ENCODE measurements around the gene VSTM4.

VSTM4 gene

DNA sequence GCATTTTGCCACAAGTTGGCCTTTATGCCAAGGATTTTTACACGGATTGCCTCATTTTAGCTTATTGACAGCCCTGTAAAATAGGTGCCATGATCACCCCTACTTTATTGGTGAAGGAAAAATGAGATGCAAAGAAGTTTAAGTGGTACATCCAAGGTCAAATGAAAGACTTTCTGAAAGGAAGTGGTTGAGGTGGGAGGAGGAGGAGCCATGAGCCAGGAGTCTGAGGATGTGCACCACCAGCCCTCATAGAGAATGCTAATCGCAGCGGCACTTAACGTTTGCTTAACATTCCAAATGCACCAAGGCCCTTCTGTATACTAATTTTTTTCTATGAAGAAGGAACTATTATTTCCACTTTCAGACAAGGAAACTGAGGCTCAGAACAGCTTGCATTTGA lies 144.7 kb downstream of the VSTM4 start:
- Histone ChIP-seq H3K9me3 (ENCODE audit: control insufficient read depth, low read length) (no peaks in the 10 kb centered on the region), H2BK120ac (ENCODE audit: low read depth, low read length) (no peak overlapping the region), H2AK5ac (ENCODE audit: low read length, severe bottlenecking) (no peak overlapping the region), H3K4me1 (ENCODE audit: control insufficient read depth, insufficient read depth, low read depth, low read length) (no peaks in the 10 kb centered on the region), H3K23ac (ENCODE audit: low read length in 2 of 2) (no peak overlapping the region), H4K91ac (ENCODE audit: low read length) (no peak overlapping the region), H3K4ac (ENCODE audit: low read depth in 1 of 2, low read length in 2 of 2) (no peak overlapping the region), H3K27ac (ENCODE audit: low read length, poor library complexity, severe bottlenecking) (no peak overlapping the region), H3K4me2 (ENCODE audit: low read length, poor library complexity, severe bottlenecking) (no peak overlapping the region), H3K9ac (ENCODE audit: low read length) (no peak overlapping the region), H3K79me1 (replicated peaks; ENCODE audit: low read length, poor library complexity, severe bottlenecking) (no peaks in the 10 kb centered on the region), H3K14ac (ENCODE audit: low read length in 2 of 2) (no peak overlapping the region), H3K36me3 (ENCODE audit: control insufficient read depth in 1 of 2, insufficient read depth in 2 of 2, low read depth in 1 of 2, low read length in 2 of 2) (no peaks in the 10 kb centered on the region), H2BK15ac (ENCODE audit: low read depth, poor library complexity, severe bottlenecking) (no peak overlapping the region), H3K4me3 (ENCODE audit: insufficient read depth in 1 of 2, low read depth in 1 of 2, low read length in 2 of 2) (no peak overlapping the region), H2BK12ac (ENCODE audit: low read length in 2 of 2) (no peak overlapping the region), H2BK5ac (ENCODE audit: low read depth, low read length, poor library complexity, severe bottlenecking) (no peak overlapping the region), H3K18ac (ENCODE audit: low read depth in 1 of 2, low read length in 2 of 2) (no peak overlapping the region), H4K8ac (ENCODE audit: low read length) (no peak overlapping the region), H2AFZ (ENCODE audit: low read depth, low read length) (no peak overlapping the region), H3K27me3 (ENCODE audit: control insufficient read depth in 1 of 2, insufficient read depth in 1 of 2, low read length in 2 of 2) (peaks cover 4 to 60% of the 10 kb centered on the region in 2 experiments)
- no peak for DNase-seq
- 94% methylated on average over 4 of the region's 4 CpGs for WGBS

GRCh38 chr10:48970046-48970445 lies 145.3 kb downstream of the VSTM4 start:
- Histone ChIP-seq H3K9me3 (ENCODE audit: control insufficient read depth, low read length) (no peaks in the 10 kb centered on the region), H3K36me3 (ENCODE audit: control insufficient read depth in 1 of 2, insufficient read depth in 2 of 2, low read depth in 1 of 2, low read length in 2 of 2) (no peaks in the 10 kb centered on the region)

GRCh38 chr10:48968036-48968435 lies 147.3 kb downstream of the VSTM4 start:
- H2BK15ac ChIP-seq (ENCODE audit: low read depth, poor library complexity, severe bottlenecking) = no peak overlapping the region
- no peak overlapping the region for H3K4ac ChIP-seq (ENCODE audit: low read depth in 1 of 2, low read length in 2 of 2)
- H3K4me2 ChIP-seq (ENCODE audit: low read length, poor library complexity, severe bottlenecking) = no peak overlapping the region
- no peak overlapping the region for H3K18ac ChIP-seq (ENCODE audit: low read depth in 1 of 2, low read length in 2 of 2)
- no peak overlapping the region for H3K9ac ChIP-seq (ENCODE audit: low read length)
- WGBS = 57% methylated on average over 3 of the region's 3 CpGs
- no peak overlapping the region for H2AK5ac ChIP-seq (ENCODE audit: low read length, severe bottlenecking)
- H3K14ac ChIP-seq (ENCODE audit: low read length in 2 of 2) = no peak overlapping the region
- H3K27ac ChIP-seq (ENCODE audit: low read length, poor library complexity, severe bottlenecking) = no peak overlapping the region
- no peak overlapping the region for H4K91ac ChIP-seq (ENCODE audit: low read length)
- H2BK12ac ChIP-seq (ENCODE audit: low read length in 2 of 2) = no peak overlapping the region
- H3K36me3 ChIP-seq (ENCODE audit: control insufficient read depth in 1 of 2, insufficient read depth in 2 of 2, low read depth in 1 of 2, low read length in 2 of 2) = no peaks in the 10 kb centered on the region
- no peak overlapping the region for H2AFZ ChIP-seq (ENCODE audit: low read depth, low read length)
- no peak for DNase-seq
- no peak overlapping the region for H3K23ac ChIP-seq (ENCODE audit: low read length in 2 of 2)
- no peak overlapping the region for H3K4me3 ChIP-seq (ENCODE audit: insufficient read depth in 1 of 2, low read depth in 1 of 2, low read length in 2 of 2)
- no peaks in the 10 kb centered on the region for H3K79me1 ChIP-seq (replicated peaks; ENCODE audit: low read length, poor library complexity, severe bottlenecking)
- peaks cover 4 to 68% of the 10 kb centered on the region in 2 experiments for H3K27me3 ChIP-seq (ENCODE audit: control insufficient read depth in 1 of 2, insufficient read depth in 1 of 2, low read length in 2 of 2)
- H2BK120ac ChIP-seq (ENCODE audit: low read depth, low read length) = no peak overlapping the region
- no peaks in the 10 kb centered on the region for H3K9me3 ChIP-seq (ENCODE audit: control insufficient read depth, low read length)
- no peaks in the 10 kb centered on the region for H3K4me1 ChIP-seq (ENCODE audit: control insufficient read depth, insufficient read depth, low read depth, low read length)
- no peak overlapping the region for H2BK5ac ChIP-seq (ENCODE audit: low read depth, low read length, poor library complexity, severe bottlenecking)
- no peak overlapping the region for H4K8ac ChIP-seq (ENCODE audit: low read length)

More at GRCh38 chr10:48970046-48970445, 145.3 kb downstream of the VSTM4 start:
- Histone ChIP-seq H3K4ac (ENCODE audit: low read depth in 1 of 2, low read length in 2 of 2) (no peak overlapping the region), H3K4me3 (ENCODE audit: insufficient read depth in 1 of 2, low read depth in 1 of 2, low read length in 2 of 2) (no peak overlapping the region), H3K14ac (ENCODE audit: low read length in 2 of 2) (no peak overlapping the region), H2BK12ac (ENCODE audit: low read length in 2 of 2) (no peak overlapping the region), H2AK5ac (ENCODE audit: low read length, severe bottlenecking) (no peak overlapping the region), H3K4me1 (ENCODE audit: control insufficient read depth, insufficient read depth, low read depth, low read length) (no peaks in the 10 kb centered on the region), H3K4me2 (ENCODE audit: low read length, poor library complexity, severe bottlenecking) (no peak overlapping the region), H2BK15ac (ENCODE audit: low read depth, poor library complexity, severe bottlenecking) (no peak overlapping the region), H2AFZ (ENCODE audit: low read depth, low read length) (no peak overlapping the region), H3K9ac (ENCODE audit: low read length) (no peak overlapping the region), H3K79me1 (replicated peaks; ENCODE audit: low read length, poor library complexity, severe bottlenecking) (no peaks in the 10 kb centered on the region), H2BK120ac (ENCODE audit: low read depth, low read length) (no peak overlapping the region), H4K8ac (ENCODE audit: low read length) (no peak overlapping the region), H2BK5ac (ENCODE audit: low read depth, low read length, poor library complexity, severe bottlenecking) (no peak overlapping the region), H3K27ac (ENCODE audit: low read length, poor library complexity, severe bottlenecking) (no peak overlapping the region), H4K91ac (ENCODE audit: low read length) (no peak overlapping the region), H3K23ac (ENCODE audit: low read length in 2 of 2) (no peak overlapping the region), H3K27me3 (ENCODE audit: control insufficient read depth in 1 of 2, insufficient read depth in 1 of 2, low read length in 2 of 2) (peaks cover 4 to 60% of the 10 kb centered on the region in 2 experiments), H3K18ac (ENCODE audit: low read depth in 1 of 2, low read length in 2 of 2) (no peak overlapping the region)
- 85% methylated on average over 13 of the region's 14 CpGs for WGBS
- no peak for DNase-seq

DNA sequence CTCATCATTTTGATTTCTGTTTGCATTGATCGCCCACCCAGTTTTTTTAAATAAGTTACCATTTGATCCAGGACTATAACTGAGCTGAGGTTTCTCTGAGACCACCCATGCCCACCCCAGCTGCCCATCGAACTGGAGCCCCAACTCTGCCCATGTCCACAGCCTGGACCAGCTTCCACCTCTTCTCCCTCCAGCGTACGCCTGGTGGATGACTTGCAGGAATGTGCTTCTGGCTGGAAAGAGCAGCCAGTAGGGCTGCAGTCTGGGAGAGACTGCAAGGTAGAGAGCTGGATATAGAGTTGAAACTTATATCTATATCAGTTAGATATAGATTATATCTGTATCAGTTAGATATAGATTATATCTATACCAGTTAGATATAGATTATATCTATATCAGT lies 149.9 kb downstream of the VSTM4 start:
- no peaks in the 10 kb centered on the region for H3K79me1 ChIP-seq (replicated peaks; ENCODE audit: low read length, poor library complexity, severe bottlenecking)
- H2BK120ac ChIP-seq (ENCODE audit: low read depth, low read length) = no peak overlapping the region
- no peak overlapping the region for H2BK15ac ChIP-seq (ENCODE audit: low read depth, poor library complexity, severe bottlenecking)
- H3K9ac ChIP-seq (ENCODE audit: low read length) = no peak overlapping the region
- peaks cover 4% of the 10 kb centered on the region for H3K9me3 ChIP-seq (ENCODE audit: control insufficient read depth, low read length)
- H3K4me3 ChIP-seq (ENCODE audit: insufficient read depth in 1 of 2, low read depth in 1 of 2, low read length in 2 of 2) = no peak overlapping the region
- H3K27ac ChIP-seq (ENCODE audit: low read length, poor library complexity, severe bottlenecking) = no peak overlapping the region
- H2AFZ ChIP-seq (ENCODE audit: low read depth, low read length) = no peak overlapping the region
- 51% methylated on average over 2 of the region's 4 CpGs for WGBS
- H3K36me3 ChIP-seq (ENCODE audit: control insufficient read depth in 1 of 2, insufficient read depth in 2 of 2, low read depth in 1 of 2, low read length in 2 of 2) = no peaks in the 10 kb centered on the region
- no peak for DNase-seq
- H3K14ac ChIP-seq (ENCODE audit: low read length in 2 of 2) = no peak overlapping the region
- H2BK12ac ChIP-seq (ENCODE audit: low read length in 2 of 2) = no peak overlapping the region
- peaks cover 7 to 88% of the 10 kb centered on the region in 2 experiments for H3K27me3 ChIP-seq (ENCODE audit: control insufficient read depth in 1 of 2, insufficient read depth in 1 of 2, low read length in 2 of 2)
- H3K4ac ChIP-seq (ENCODE audit: low read depth in 1 of 2, low read length in 2 of 2) = no peak overlapping the region
- no peak overlapping the region for H4K91ac ChIP-seq (ENCODE audit: low read length)
- H2BK5ac ChIP-seq (ENCODE audit: low read depth, low read length, poor library complexity, severe bottlenecking) = no peak overlapping the region
- no peaks in the 10 kb centered on the region for H3K4me1 ChIP-seq (ENCODE audit: control insufficient read depth, insufficient read depth, low read depth, low read length)
- H3K4me2 ChIP-seq (ENCODE audit: low read length, poor library complexity, severe bottlenecking) = no peak overlapping the region
- no peak overlapping the region for H3K18ac ChIP-seq (ENCODE audit: low read depth in 1 of 2, low read length in 2 of 2)
- H4K8ac ChIP-seq (ENCODE audit: low read length) = no peak overlapping the region
- H3K23ac ChIP-seq (ENCODE audit: low read length in 2 of 2) = no peak overlapping the region
- H2AK5ac ChIP-seq (ENCODE audit: low read length, severe bottlenecking) = no peak overlapping the region

Data from mesenchymal stem cell (in vitro differentiated cells and primary cell).